PC-9 (cell line): ENCODE data around the gene ADORA1. TPM values are rescaled to one million over a fixed set of nuclear protein-coding genes. Genes with fewer than 3 reads are reported as not detected.

Experiments used
- BruUV-seq: library from RNA; stranded (reverse); fragments of 400-500 nt; replicated peaks from 2 replicates; lab custom pipeline; 2021; lab: Mats Ljungman, UMichigan
- CTCF ChIA-PET: fragments of 300-600 bp; sonication (Branson Sonifier 250); formaldehyde crosslinking; loops from one replicate; lab custom pipeline; 2022; ENCODE audit warnings: antibody characterized with exemption; lab: Charles Lee
- POLR2A ChIA-PET: fragments of 300-600 bp; sonication (Branson Sonifier 250); formaldehyde crosslinking; loops from one replicate; lab custom pipeline; 2022; ENCODE audit warnings: antibody characterized with exemption; ENCODE audit not compliant: unreplicated experiment; lab: Charles Lee
- DNase-seq, 2 experiments: peaks; one replicate each; pipeline versions ENCODE4 v3.0.0 to v3.0.0-alpha.2; 2015 to 2022; ENCODE audit warnings: mixed read lengths in 1 of 2
- H2AFZ ChIP-seq: fragments of 200-600 bp; sonication (generic); 2 replicates; pipeline ENCODE4 v1.8.1; 2017; ENCODE audit warnings: antibody characterized with exemption
- H3F3A ChIP-seq: fragments of 200-600 bp; sonication (generic); 2 replicates; pipeline ENCODE4 v1.8.1; 2017; ENCODE audit warnings: antibody characterized with exemption, mild to moderate bottlenecking, low read depth; ENCODE audit not compliant: insufficient read depth
- H3K27ac ChIP-seq: fragments of 200-600 bp; sonication (generic); 2 replicates; pipeline ENCODE4 v1.6.1; 2016; ENCODE audit warnings: mixed run types
- H3K27me3 ChIP-seq: fragments of 200-600 bp; sonication (generic); 2 replicates; pipeline ENCODE4 v1.6.1; 2016; ENCODE audit warnings: low read depth, mixed run types; ENCODE audit not compliant: insufficient read depth
- H3K36me3 ChIP-seq: fragments of 200-600 bp; sonication (generic); 2 replicates; pipeline ENCODE4 v1.6.1; 2016; ENCODE audit warnings: low read depth, mixed run types
- H3K4me1 ChIP-seq: fragments of 200-600 bp; sonication (generic); replicated peaks from 2 replicates; pipeline ENCODE4 v1.6.1; 2016; ENCODE audit warnings: mixed run types; ENCODE audit not compliant: insufficient read depth
- H3K4me2 ChIP-seq: fragments of 200-600 bp; sonication (generic); 2 replicates; pipeline ENCODE4 v1.6.1; 2017; ENCODE audit warnings: mixed run types
- H3K4me3 ChIP-seq: fragments of 200-600 bp; sonication (generic); 2 replicates; pipeline ENCODE4 v1.6.1; 2016; ENCODE audit warnings: mixed run types
- H3K79me2 ChIP-seq: fragments of 200-600 bp; sonication (generic); 2 replicates; pipeline ENCODE4 v1.6.1; 2017; ENCODE audit warnings: low read depth, mixed run types
- H3K9me2 ChIP-seq: fragments of 200-600 bp; sonication (generic); 2 replicates; pipeline ENCODE4 v1.8.1; 2017; ENCODE audit warnings: mild to moderate bottlenecking; ENCODE audit not compliant: insufficient read depth
- H3K9me3 ChIP-seq: fragments of 200-600 bp; sonication (generic); 2 replicates; pipeline ENCODE4 v1.8.1; 2016; ENCODE audit warnings: low read depth; ENCODE audit not compliant: insufficient read depth
- H4K20me1 ChIP-seq: fragments of 200-600 bp; sonication (generic); 2 replicates; pipeline ENCODE4 v1.8.1; 2017; ENCODE audit not compliant: insufficient read depth
- CTCF ChIP-seq: fragments of 200-600 bp; sonication (generic); conservative IDR thresholded peaks from 2 replicates; pipeline ENCODE4 v1.6.1; 2017; ENCODE audit warnings: mixed run types, antibody characterized with exemption, mild to moderate bottlenecking, moderate library complexity
- EZH2 ChIP-seq: fragments of 200-600 bp; sonication (generic); IDR thresholded peaks from 2 replicates; pipeline ENCODE4 v1.8.0; 2017; ENCODE audit warnings: antibody characterized with exemption, low read depth
- intact Hi-C: fragments of 100-400 bp; cut with micrococcal nuclease; formaldehyde crosslinking; loops from one replicate; pipeline ENCODE4 v1.10.0; 2022; ENCODE audit not compliant: unreplicated experiment
- total RNA-seq: library from RNA; stranded (reverse); gene quantifications from 2 replicates; pipeline ENCODE4 v1.2.3, GENCODE V29; 2021

Gene ADORA1
- total RNA-seq, 1 experiment from 2014 or later = 8.3 TPM

GRCh38 chr1:203082571-203083462 lies 44.7 kb upstream of the ADORA1 start:
- BruUV-seq = no TSS peak
- CTCF ChIA-PET = interaction anchor here (0.7 to 1.1 kb wide), 2 partner anchors 50 to 134 kb away, joined by 4 to 9 read pairs; no protein-coding TSS in a partner anchor
- Histone ChIP-seq H3K27me3 (0 out of 2 replicates have a peak, but pooled peaks cover 3% of the 10 kb centered on the region), H4K20me1 (no peaks in the 10 kb centered on the region), H3K9me2 (no peaks in the 10 kb centered on the region), H3K79me2 (no peaks in the 10 kb centered on the region), H3F3A (no peaks in the 10 kb centered on the region), H2AFZ (no peak overlapping the region), H3K36me3 (no peaks in the 10 kb centered on the region), H3K4me3 (no peak overlapping the region), H3K4me2 (no peak overlapping the region), H3K4me1 (peaks cover 8% of the 10 kb centered on the region; the same call in 1 of the 2 replicates), H3K9me3 (no peaks in the 10 kb centered on the region), H3K27ac (no peak overlapping the region)
- intact Hi-C loops = no loop called here
- POLR2A ChIA-PET = no interaction called here
- TF ChIP-seq EZH2 = no peak
- no peak for TF ChIP-seq CTCF
- DNase-seq = no peak

GRCh38 chr1:203083463-203083921 lies 44.0 kb upstream of the ADORA1 start:
- no peak overlapping the region for H2AFZ ChIP-seq
- H3K4me2 ChIP-seq = no peak overlapping the region
- no peak for TF ChIP-seq EZH2
- TF ChIP-seq CTCF = no peak
- H3K9me3 ChIP-seq = no peaks in the 10 kb centered on the region
- ChIA-PET POLR2A (no interaction called here), CTCF (interaction anchor here (0.7 to 1.1 kb wide), 2 partner anchors 49 to 133 kb away, joined by 4 to 9 read pairs; no protein-coding TSS in a partner anchor)
- DNase-seq = no peak
- no TSS peak for BruUV-seq
- H3K4me3 ChIP-seq = no peak overlapping the region
- intact Hi-C loops = no loop called here
- no peaks in the 10 kb centered on the region for H3K79me2 ChIP-seq
- H4K20me1 ChIP-seq = no peaks in the 10 kb centered on the region
- H3K27ac ChIP-seq = no peak overlapping the region
- peaks cover 8% of the 10 kb centered on the region; the same call in 1 of the 2 replicates for H3K4me1 ChIP-seq
- no peaks in the 10 kb centered on the region for H3K9me2 ChIP-seq
- no peaks in the 10 kb centered on the region for H3K36me3 ChIP-seq
- H3K27me3 ChIP-seq = 0 out of 2 replicates have a peak, but pooled peaks cover 3% of the 10 kb centered on the region
- H3F3A ChIP-seq = no peaks in the 10 kb centered on the region

- 0 out of 2 replicates have a peak, but pooled peaks cover 2% of the 10 kb centered on the region for H3K27me3 ChIP-seq
- no peak overlapping the region for H3K27ac ChIP-seq
- no peaks in the 10 kb centered on the region for H3K79me2 ChIP-seq
- H2AFZ ChIP-seq = no peak overlapping the region
- H3F3A ChIP-seq = no peaks in the 10 kb centered on the region
- no peaks in the 10 kb centered on the region for H3K36me3 ChIP-seq
- peak; percentile 57 for TF ChIP-seq CTCF
- TF ChIP-seq EZH2 = no peak
- H3K4me2 ChIP-seq = 0 out of 2 replicates have a peak overlapping the region, but pooled peaks have one; percentile 1
- no peaks in the 10 kb centered on the region for H3K9me2 ChIP-seq
- H4K20me1 ChIP-seq = no peaks in the 10 kb centered on the region
- peaks cover 14% of the 10 kb centered on the region; the same call in 1 of the 2 replicates for H3K4me1 ChIP-seq
- POLR2A ChIA-PET = no interaction called here
- CTCF ChIA-PET = no interaction called here
- intact Hi-C loops = no loop called here
- peak in 1 of 2 experiments; percentile 16 for DNase-seq
- no peaks in the 10 kb centered on the region for H3K9me3 ChIP-seq
- no TSS peak for BruUV-seq
- H3K4me3 ChIP-seq = no peak overlapping the region
Measured at GRCh38 chr1:203084588-203085527, 42.7 kb upstream of the ADORA1 start.
